Measurements from ENCODE around the gene OR10A3.

DNA sequence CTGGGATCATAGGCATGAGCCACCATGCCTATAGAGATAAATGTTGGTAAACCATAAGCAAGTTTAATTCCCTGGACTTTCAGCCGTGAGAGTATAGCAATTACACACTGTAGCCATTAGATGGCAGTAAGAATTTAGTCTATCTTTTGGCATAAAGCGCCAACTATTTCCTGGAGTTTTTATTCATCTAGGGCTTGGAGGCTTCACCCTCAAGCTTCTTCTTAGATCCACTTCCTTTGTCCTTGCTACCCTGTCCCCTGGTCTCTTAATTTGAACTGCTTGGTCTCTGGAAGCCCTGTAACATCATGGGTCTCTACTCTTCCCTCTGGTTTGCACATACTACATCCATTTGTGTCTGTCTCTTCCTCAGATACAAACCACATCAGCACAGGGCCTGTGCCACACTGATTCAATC lies 48.7 kb downstream of the OR10A3 start:
- TF ChIP-seq, protein P1, sequence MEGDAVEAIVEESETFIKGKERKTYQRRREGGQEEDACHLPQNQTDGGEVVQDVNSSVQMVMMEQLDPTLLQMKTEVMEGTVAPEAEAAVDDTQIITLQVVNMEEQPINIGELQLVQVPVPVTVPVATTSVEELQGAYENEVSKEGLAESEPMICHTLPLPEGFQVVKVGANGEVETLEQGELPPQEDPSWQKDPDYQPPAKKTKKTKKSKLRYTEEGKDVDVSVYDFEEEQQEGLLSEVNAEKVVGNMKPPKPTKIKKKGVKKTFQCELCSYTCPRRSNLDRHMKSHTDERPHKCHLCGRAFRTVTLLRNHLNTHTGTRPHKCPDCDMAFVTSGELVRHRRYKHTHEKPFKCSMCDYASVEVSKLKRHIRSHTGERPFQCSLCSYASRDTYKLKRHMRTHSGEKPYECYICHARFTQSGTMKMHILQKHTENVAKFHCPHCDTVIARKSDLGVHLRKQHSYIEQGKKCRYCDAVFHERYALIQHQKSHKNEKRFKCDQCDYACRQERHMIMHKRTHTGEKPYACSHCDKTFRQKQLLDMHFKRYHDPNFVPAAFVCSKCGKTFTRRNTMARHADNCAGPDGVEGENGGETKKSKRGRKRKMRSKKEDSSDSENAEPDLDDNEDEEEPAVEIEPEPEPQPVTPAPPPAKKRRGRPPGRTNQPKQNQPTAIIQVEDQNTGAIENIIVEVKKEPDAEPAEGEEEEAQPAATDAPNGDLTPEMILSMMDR (IDR thresholded peaks at IDR 0.05) = peak in 5 of 6 experiments; percentile 33 to 95 (median 88)
- no peak for TF ChIP-seq POLR2A (IDR thresholded peaks at IDR 0.05)

All from Peyer's patch (tissue), 4 donors.